ENCODE results near the gene ASB1.

ASB1 gene

DNA sequence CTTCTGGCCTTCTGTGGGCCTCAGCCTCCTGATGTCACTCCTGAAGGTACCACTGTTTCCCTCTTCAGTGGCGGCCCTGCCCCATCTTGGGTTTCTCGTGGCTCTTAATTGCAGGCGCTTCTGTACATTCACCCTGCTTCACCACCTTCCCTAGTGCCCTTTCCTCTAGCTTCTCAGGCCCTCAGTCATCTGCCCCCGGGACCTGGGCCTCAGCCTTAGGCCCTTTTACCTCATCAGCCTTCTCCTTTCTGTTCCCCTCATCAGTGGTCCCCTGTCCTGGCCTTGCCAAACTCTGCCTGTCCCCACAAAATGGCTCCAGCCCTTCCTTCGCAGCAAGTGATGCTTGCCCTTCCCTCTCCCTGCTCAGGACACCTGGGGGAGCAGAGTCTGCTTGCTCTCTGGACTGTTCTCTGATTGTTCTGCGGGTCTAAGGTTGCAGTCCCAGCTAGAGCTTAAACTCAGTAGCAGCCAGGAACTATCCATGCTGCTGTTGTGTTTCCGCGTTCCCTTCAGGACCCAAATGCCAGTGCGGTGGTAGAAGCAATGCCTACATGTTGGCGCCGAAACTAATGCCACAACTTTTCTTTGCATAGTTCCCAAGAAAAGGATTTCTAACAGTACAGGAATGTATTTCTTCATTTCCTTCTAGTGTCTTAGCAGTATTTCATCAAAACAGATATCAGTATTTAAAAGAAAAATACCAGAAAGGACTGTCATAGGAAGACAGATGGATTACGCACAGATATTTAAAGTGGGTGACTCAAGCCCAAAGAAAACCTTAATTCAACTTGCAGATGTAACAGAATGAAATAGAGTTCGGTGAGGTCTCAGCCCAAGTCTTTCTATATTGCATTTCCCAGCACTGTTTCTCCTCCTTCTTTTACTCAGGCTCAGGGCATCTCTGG lies 7.5 kb downstream of the ASB1 start:
- TF ChIP-seq, protein P1, sequence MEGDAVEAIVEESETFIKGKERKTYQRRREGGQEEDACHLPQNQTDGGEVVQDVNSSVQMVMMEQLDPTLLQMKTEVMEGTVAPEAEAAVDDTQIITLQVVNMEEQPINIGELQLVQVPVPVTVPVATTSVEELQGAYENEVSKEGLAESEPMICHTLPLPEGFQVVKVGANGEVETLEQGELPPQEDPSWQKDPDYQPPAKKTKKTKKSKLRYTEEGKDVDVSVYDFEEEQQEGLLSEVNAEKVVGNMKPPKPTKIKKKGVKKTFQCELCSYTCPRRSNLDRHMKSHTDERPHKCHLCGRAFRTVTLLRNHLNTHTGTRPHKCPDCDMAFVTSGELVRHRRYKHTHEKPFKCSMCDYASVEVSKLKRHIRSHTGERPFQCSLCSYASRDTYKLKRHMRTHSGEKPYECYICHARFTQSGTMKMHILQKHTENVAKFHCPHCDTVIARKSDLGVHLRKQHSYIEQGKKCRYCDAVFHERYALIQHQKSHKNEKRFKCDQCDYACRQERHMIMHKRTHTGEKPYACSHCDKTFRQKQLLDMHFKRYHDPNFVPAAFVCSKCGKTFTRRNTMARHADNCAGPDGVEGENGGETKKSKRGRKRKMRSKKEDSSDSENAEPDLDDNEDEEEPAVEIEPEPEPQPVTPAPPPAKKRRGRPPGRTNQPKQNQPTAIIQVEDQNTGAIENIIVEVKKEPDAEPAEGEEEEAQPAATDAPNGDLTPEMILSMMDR (IDR thresholded peaks at IDR 0.05; ENCODE audit: extremely low read depth, missing control alignments) = no peak
- DNase-seq (ENCODE audit: low spot score) = no peak

DNA sequence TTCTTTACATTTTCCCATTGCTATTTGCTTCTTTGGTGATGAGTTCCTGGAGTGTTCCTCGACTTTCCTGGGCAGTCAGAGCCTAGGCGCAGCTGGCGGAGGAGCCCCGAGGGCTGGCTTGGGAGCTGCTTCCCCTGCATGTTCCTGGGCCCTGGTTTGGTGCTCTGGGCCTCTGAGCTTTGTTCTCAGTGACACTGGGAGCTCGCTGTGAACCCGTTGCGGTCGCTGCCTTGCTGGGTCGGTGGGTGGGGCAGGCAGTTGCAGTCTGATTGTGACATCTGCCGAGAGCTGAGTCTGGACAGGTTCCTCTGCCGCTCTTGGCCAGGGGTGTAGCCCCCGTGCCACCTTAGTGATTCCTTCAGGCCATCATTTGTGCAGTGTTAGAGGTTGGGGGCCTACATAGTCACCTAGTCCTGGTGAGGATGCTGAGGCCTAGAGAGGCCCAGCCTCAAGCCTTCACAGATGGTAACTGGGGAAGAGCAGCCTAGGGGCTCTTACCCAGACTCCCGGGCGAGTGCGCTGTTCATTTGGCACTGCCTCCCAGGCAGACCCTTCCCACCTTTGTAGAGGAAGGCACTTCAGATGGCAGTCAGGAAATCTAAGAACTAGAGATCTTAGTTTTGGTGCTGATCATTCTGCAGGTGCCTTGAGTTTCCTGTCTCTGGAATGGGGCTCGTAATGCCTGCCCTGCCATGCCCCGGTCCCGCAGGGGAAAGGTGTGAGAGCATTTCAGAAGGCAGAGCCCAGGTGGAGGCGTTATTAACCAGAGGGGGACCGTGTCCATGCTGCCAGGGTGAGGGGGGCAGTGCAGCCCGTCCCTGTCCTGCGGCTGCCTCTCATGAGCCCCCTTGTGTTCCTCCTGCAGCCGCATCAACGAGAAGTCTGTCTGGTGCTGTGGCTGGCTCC lies 8.4 kb downstream of the ASB1 start:
- TF ChIP-seq, protein P1 (IDR thresholded peaks at IDR 0.05; ENCODE audit: extremely low read depth, missing control alignments) = no peak
- DNase-seq (ENCODE audit: low spot score) = no peak

DNA sequence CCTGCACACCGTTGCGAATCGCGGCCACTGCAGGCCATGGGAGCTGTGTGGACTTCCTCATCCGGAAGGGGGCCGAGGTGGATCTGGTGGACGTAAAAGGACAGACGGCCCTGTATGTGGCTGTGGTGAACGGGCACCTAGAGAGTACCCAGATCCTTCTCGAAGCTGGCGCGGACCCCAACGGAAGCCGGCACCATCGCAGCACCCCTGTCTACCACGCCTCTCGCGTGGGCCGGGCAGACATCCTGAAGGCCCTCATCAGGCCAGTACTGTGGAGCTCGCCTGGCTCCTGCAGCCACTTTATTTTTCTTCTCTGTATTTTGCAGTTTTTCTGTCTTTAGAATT lies 9.0 kb downstream of the ASB1 start:
- DNase-seq (ENCODE audit: low spot score) = no peak
- TF ChIP-seq, protein P1 (IDR thresholded peaks at IDR 0.05; ENCODE audit: extremely low read depth, missing control alignments) = no peak

DNA sequence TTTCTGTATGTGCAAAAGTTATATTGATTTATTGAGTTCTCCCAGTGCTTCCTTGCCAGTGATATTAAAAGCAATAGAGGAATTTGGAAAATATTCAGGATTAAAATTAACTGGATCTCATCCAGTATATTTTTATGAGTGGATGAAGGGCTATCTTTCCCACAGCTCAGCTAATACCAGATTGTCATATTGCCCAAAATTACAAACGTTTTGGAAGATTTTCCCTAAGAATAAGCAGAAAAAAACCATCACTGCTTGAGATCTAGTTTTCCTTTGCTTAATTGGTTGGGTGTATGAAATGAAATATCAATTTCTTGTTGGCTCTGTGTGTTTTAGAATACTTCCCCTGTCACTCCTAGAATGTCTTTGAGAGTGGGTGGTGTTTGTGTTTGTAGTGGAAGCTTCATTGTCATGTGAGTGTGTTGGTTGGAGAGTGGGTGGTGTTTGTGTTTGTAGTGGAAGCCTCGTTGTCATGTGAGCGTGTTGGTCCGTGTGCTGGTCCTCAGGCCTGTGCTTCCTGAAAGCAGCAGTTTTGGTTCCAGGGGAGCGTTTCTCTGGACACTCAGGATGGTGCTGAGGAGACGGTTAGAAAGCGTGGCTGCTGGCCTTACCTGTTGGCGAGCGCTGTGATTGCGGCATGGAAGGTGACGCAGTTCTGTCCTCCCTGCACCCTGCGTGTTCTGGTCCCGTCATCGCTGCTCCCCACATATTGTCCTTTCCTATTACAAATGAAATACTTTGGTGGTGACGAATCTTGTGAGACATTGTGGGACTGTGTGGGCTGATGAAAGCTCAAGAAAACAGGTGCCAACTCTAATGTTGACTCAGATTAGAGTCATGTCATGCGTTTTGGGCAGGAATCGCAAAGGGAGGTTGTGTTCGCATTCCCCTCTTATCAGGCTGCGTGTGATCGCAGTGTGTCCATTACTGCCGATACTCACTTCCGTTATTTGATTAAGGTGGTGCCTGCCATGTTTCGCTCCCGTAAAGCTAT lies 12.4 kb downstream of the ASB1 start:
- TF ChIP-seq, protein P1 (IDR thresholded peaks at IDR 0.05; ENCODE audit: extremely low read depth, missing control alignments) = no peak
- DNase-seq (ENCODE audit: low spot score) = no peak

DNA sequence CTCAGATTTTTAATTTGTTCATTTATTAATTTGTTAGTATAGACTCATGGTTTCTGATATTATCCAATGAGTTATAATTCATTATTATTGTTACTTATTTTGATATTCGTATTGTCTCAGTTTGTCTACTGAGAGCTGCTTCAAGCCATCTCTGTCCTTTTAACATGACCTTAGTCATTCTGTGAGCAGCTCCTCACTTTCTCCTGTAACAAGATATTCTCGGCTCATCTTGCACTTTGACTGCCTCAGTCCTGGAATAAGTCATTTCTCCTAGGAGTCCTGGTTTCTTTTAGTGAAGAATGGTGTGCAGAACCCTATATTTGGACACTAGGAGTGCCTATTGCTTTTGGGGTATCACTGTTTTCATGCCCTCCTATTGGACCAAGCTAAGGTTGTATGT lies 13.2 kb downstream of the ASB1 start:
- DNase-seq (ENCODE audit: low spot score) = no peak

DNA sequence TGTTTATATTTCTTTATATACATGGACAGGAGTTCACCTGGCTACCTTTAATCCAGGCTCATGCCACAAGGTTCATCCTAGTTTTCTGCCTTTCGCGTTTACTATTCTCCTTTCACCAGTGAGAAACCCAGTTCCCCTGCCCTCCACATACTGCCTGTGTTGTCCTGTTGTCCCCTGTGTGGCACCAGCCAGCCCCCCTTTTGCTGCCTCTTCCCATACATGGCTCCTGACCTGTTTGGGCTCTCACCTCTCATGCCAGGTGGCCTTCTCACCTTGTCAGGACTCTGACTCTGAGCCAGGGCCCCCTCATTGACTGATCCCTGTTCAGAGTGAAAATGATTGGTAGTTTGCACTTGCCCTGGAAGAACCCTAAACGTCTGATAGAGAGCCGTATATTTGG lies 13.6 kb downstream of the ASB1 start:
- DNase-seq (ENCODE audit: low spot score) = no peak
- TF ChIP-seq, protein P1 (IDR thresholded peaks at IDR 0.05; ENCODE audit: extremely low read depth, missing control alignments) = no peak

More for the DNA sequence above, 13.2 kb downstream of the ASB1 start:
- TF ChIP-seq, protein P1 (IDR thresholded peaks at IDR 0.05; ENCODE audit: extremely low read depth, missing control alignments) = no peak

Data from GM20000 (cell line).